Sigmoid colon (tissue), 3 donors: Measurements from ENCODE around the gene TYW3.

ENCODE experiments used
- CTCF ChIP-seq, 4 experiments: fragments of 450-650 bp in 3 of 4; fragments of 200-600 bp in 1 of 4; IDR thresholded peaks; one replicate each; pipeline ENCODE4 v1.5.1; 2016 to 2019; ENCODE audit warnings: antibody characterized with exemption in 4 of 4, mild to moderate bottlenecking in 3 of 4, moderate library complexity in 2 of 4
- POLR2A ChIP-seq, 2 donors: fragments of 450-650 bp; IDR thresholded peaks; one replicate each; pipeline ENCODE4 v1.6.1; 2016; ENCODE audit warnings: antibody characterized with exemption in 2 of 2, mild to moderate bottlenecking in 2 of 2, moderate library complexity in 2 of 2

- TF ChIP-seq POLR2A (IDR thresholded peaks at IDR 0.05) = no peak
- no peak for TF ChIP-seq CTCF (IDR thresholded peaks at IDR 0.05)
Measured at GRCh38 chr1:74715236-74715502, 17.8 kb upstream of the TYW3 start.
